ENCODE results near the gene NEMP2.

DNA sequence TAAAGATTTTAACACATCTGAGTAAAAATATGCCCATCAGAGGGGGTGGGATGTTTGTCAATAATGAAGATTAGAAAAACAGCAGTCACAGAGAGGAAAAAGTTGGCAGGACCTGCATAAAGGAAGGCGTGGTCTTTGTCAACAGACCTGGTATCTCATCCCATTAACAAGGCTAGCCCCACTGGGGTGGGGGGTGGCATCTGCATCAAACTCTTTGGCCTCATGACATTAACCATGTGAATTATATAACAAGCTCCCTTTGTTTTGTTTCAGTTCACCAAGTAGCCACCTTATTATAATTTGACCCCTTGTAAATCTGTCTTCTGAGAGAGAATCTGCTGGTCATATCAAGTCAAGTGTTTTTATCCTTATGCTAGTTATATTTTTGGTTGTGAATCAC lies 28.8 kb downstream of the NEMP2 start:
- TF ChIP-seq, protein P1, sequence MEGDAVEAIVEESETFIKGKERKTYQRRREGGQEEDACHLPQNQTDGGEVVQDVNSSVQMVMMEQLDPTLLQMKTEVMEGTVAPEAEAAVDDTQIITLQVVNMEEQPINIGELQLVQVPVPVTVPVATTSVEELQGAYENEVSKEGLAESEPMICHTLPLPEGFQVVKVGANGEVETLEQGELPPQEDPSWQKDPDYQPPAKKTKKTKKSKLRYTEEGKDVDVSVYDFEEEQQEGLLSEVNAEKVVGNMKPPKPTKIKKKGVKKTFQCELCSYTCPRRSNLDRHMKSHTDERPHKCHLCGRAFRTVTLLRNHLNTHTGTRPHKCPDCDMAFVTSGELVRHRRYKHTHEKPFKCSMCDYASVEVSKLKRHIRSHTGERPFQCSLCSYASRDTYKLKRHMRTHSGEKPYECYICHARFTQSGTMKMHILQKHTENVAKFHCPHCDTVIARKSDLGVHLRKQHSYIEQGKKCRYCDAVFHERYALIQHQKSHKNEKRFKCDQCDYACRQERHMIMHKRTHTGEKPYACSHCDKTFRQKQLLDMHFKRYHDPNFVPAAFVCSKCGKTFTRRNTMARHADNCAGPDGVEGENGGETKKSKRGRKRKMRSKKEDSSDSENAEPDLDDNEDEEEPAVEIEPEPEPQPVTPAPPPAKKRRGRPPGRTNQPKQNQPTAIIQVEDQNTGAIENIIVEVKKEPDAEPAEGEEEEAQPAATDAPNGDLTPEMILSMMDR (IDR thresholded peaks at IDR 0.05; ENCODE audit: poor library complexity): no peak
- no peak for TF ChIP-seq EZH2 (IDR thresholded peaks at IDR 0.05; ENCODE audit: borderline replicate concordance)
